WTC11 (cell line): ENCODE data around the gene ZBED5.

Source experiments
- CTCF ChIP-seq: fragments of 200-600 bp; IDR thresholded peaks from 2 replicates; pipeline ENCODE4 v1.8.0; 2022; ENCODE audit warnings: antibody characterized with exemption
- KAT7 ChIP-seq: sonication (generic); formaldehyde crosslinking; IDR thresholded peaks from 2 replicates; pipeline ENCODE4 v1.8.1; 2023; ENCODE audit warnings: missing genetic modification reagents, mild to moderate bottlenecking, borderline replicate concordance
- PREB ChIP-seq: sonication (generic); formaldehyde crosslinking; IDR thresholded peaks from 2 replicates; pipeline ENCODE4 v1.8.1; 2022; ENCODE audit warnings: mild to moderate bottlenecking, missing genetic modification reagents, moderate library complexity, borderline replicate concordance
- SP1 ChIP-seq: sonication (generic); formaldehyde crosslinking; conservative IDR thresholded peaks from 2 replicates; pipeline ENCODE4 v1.8.1; 2022; ENCODE audit warnings: missing genetic modification reagents

- TF ChIP-seq CTCF = no peak
- no peak for TF ChIP-seq PREB (CRISPR knock-in tag)
- TF ChIP-seq KAT7 (CRISPR knock-in tag) = no peak
- TF ChIP-seq SP1 (CRISPR knock-in tag) = no peak
Observed at GRCh38 chr11:10828402-10828801, 29.5 kb downstream of the ZBED5 start.
